ENCODE results near the gene POMC.

- TF ChIP-seq, protein P1, sequence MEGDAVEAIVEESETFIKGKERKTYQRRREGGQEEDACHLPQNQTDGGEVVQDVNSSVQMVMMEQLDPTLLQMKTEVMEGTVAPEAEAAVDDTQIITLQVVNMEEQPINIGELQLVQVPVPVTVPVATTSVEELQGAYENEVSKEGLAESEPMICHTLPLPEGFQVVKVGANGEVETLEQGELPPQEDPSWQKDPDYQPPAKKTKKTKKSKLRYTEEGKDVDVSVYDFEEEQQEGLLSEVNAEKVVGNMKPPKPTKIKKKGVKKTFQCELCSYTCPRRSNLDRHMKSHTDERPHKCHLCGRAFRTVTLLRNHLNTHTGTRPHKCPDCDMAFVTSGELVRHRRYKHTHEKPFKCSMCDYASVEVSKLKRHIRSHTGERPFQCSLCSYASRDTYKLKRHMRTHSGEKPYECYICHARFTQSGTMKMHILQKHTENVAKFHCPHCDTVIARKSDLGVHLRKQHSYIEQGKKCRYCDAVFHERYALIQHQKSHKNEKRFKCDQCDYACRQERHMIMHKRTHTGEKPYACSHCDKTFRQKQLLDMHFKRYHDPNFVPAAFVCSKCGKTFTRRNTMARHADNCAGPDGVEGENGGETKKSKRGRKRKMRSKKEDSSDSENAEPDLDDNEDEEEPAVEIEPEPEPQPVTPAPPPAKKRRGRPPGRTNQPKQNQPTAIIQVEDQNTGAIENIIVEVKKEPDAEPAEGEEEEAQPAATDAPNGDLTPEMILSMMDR (IDR thresholded peaks at IDR 0.05; ENCODE audit: borderline replicate concordance, extremely low read depth, low read length, poor library complexity, severe bottlenecking): no peak
- TF ChIP-seq EZH2 (IDR thresholded peaks at IDR 0.05; ENCODE audit: borderline replicate concordance, low read depth, low read length, severe bottlenecking): no peak
Observed at GRCh38 chr2:25201265-25201664, 32.9 kb upstream of the POMC start.

Data from DND-41 (cell line).